GM21381 (cell line): Measurements from ENCODE around the gene RBFOX1.
"Not testable (repeated sequence)": the region's sequence is repeated elsewhere in the genome, so short reads cannot be mapped to it uniquely, and the experiment has no call there.

ENCODE experiments used
- ATAC-seq: cut with Tn5 transposase; IDR thresholded peaks from one replicate; pipeline ENCODE4 v1.9.1; 2021; ENCODE audit warnings: mild to moderate bottlenecking, moderate library complexity; ENCODE audit not compliant: unreplicated experiment

The RBFOX1 gene

GRCh38 chr16:7452090-7452489 lies 119.4 kb downstream of the RBFOX1 start:
- ATAC-seq, result no peak

GRCh38 chr16:7456211-7456610 lies 123.6 kb downstream of the RBFOX1 start:
- ATAC-seq, result no peak

- no peak for ATAC-seq
Measured at GRCh38 chr16:7458144-7458543, 125.5 kb downstream of the RBFOX1 start.

- no peak for ATAC-seq
Measured at GRCh38 chr16:7470344-7470743, 137.7 kb downstream of the RBFOX1 start.

- ATAC-seq, result no peak
Measured at GRCh38 chr16:7471268-7471667, 138.6 kb downstream of the RBFOX1 start.

GRCh38 chr16:7482032-7482431 lies 149.4 kb downstream of the RBFOX1 start:
- ATAC-seq, result no peak

- ATAC-seq, result no peak
Measured at GRCh38 chr16:7482596-7483290, 150.1 kb downstream of the RBFOX1 start.

- ATAC-seq, result no peak
Measured at GRCh38 chr16:7487574-7488323, 155.1 kb downstream of the RBFOX1 start.

GRCh38 chr16:7492122-7492521 lies 159.5 kb downstream of the RBFOX1 start:
- ATAC-seq, result no peak

- ATAC-seq, result no peak
Measured at GRCh38 chr16:7493133-7493532, 160.5 kb downstream of the RBFOX1 start.

GRCh38 chr16:7497691-7498090 lies 165.0 kb downstream of the RBFOX1 start:
- no peak for ATAC-seq

GRCh38 chr16:7501868-7502267 lies 169.2 kb downstream of the RBFOX1 start:
- no peak for ATAC-seq

GRCh38 chr16:7502591-7503157 lies 170.0 kb downstream of the RBFOX1 start:
- not testable (repeated sequence) for ATAC-seq

GRCh38 chr16:7503666-7504065 lies 171.0 kb downstream of the RBFOX1 start:
- ATAC-seq, result no peak

- ATAC-seq, result no peak
Measured at GRCh38 chr16:7504844-7505243, 172.2 kb downstream of the RBFOX1 start.

GRCh38 chr16:7505495-7505894 lies 172.8 kb downstream of the RBFOX1 start:
- no peak for ATAC-seq

- ATAC-seq, result no peak
Measured at GRCh38 chr16:7506363-7506762, 173.7 kb downstream of the RBFOX1 start.

GRCh38 chr16:7508656-7509055 lies 176.0 kb downstream of the RBFOX1 start:
- no peak for ATAC-seq

GRCh38 chr16:7509963-7510601 lies 177.4 kb downstream of the RBFOX1 start:
- no peak for ATAC-seq

GRCh38 chr16:7511549-7512260 lies 179.1 kb downstream of the RBFOX1 start:
- ATAC-seq, result no peak

GRCh38 chr16:7512503-7512902 lies 179.9 kb downstream of the RBFOX1 start:
- ATAC-seq, result no peak
